Measurements from ENCODE around the gene TAX1BP3.

Gene TAX1BP3

DNA sequence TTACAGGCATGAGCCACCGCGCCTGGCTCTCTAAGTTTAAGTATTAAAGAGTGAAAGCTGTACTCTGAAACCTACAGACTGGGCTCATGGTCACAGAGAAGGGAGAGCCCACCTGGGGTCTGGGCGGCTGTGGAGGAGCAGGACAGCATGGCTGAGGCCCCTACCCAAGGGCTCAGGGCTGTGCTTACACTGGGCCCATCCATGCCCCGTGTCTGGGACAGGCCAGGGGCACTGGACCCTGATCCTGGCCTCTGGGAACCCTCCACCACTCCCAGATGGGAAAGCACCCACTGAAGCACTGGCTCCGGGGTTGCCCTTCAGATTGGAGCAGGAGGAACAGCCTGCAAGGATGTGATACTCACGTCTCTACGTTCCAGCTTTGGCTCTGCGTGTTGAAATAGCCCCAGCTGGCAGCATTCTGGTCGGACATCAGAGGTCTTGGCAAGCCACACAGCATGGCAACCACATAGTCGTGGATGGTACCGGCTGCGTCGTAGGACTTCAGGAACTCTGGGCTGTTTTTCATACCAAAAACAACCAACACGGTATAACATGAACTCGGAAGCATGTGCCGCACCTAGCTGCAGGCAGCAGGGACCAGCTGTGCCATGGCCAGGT is 45.3 kb downstream of the TAX1BP3 start:
- in situ Hi-C loops (cut with HindIII; ENCODE audit: low pct_unique_long_range_greater_than_20kb, low sequenced_read_pairs) = no loop called here
- no peak for TF ChIP-seq JUND (IDR thresholded peaks at IDR 0.05; ENCODE audit: low read depth)
- DNase-seq (ENCODE audit: low read depth in 1 of 2, low spot score in 1 of 2) = no peak

GRCh38 chr17:3621146-3621720 is 47.1 kb downstream of the TAX1BP3 start:
- no peak for DNase-seq (ENCODE audit: low read depth in 1 of 2, low spot score in 1 of 2)
- in situ Hi-C loops (cut with HindIII; ENCODE audit: low pct_unique_long_range_greater_than_20kb, low sequenced_read_pairs) = no loop called here
- no peak for TF ChIP-seq JUND (IDR thresholded peaks at IDR 0.05; ENCODE audit: low read depth)

DNA sequence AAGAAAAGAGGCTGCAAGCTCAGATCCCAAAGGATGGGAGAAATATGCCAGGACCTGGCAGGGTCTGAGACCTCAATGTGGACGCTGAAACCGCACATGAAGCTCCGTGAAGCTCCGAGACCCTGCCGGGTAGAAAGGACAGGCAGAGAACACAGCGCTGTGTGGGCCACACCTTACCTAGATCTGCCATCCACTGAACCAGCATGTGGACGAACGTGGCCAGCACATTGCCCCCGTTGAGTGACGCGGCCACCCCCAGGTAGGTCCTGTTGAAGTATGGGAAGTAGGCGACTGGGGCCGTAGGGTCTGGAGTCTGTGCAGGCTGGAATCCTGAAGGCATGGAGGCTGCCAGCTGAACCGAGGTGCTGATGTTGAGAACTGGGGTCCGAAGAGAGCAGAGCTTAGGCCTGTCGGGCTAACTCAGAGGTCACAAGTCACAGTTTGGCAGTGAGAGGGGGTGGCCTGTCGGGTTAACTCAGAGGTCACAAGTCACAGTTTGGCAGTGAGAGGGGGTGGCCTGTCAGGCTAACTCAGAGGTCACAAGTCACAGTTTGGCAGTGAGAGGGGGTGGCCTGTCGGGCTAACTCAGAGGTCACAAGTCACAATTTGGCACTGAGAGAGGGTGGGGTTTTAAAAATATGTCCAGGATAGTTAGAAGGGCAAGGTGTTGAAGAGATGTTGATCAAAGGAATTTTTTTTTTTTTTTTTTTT is 53.1 kb downstream of the TAX1BP3 start:
- no peak for DNase-seq (ENCODE audit: low read depth in 1 of 2, low spot score in 1 of 2)
- TF ChIP-seq JUND (IDR thresholded peaks at IDR 0.05; ENCODE audit: low read depth) = no peak
- in situ Hi-C loops (cut with HindIII; ENCODE audit: low pct_unique_long_range_greater_than_20kb, low sequenced_read_pairs) = no loop called here

- in situ Hi-C loops (cut with HindIII; ENCODE audit: low pct_unique_long_range_greater_than_20kb, low sequenced_read_pairs) = no loop called here
- DNase-seq (ENCODE audit: low read depth in 1 of 2, low spot score in 1 of 2) = no peak
- TF ChIP-seq JUND (IDR thresholded peaks at IDR 0.05; ENCODE audit: low read depth) = no peak
These were observed 55.3 kb downstream of the TAX1BP3 start for GRCh38 chr17:3613124-3613523.
